IMR-90 (cell line): Measurements from ENCODE around the gene ZNF385B. TPM values are rescaled to one million over a fixed set of nuclear protein-coding genes. Genes with fewer than 3 reads are reported as not detected.

ENCODE experiments used
- ATAC-seq: fragments of 200-7000 bp; cut with Tn5 transposase; 2 replicates; pipeline ENCODE4 v1.9.1; 2020; ENCODE audit warnings: low read depth, mild to moderate bottlenecking, moderate library complexity
- BruUV-seq: library from RNA; stranded (reverse); fragments of 400-500 nt; replicated peaks from 2 replicates; lab custom pipeline; 2021; lab: Mats Ljungman, UMichigan
- CTCF ChIA-PET: fragments of 300-600 bp; formaldehyde crosslinking; extraction: SDS; loops from one replicate; lab custom pipeline; 2021; ENCODE audit warnings: antibody characterized with exemption; lab: Yijun Ruan, JAX
- POLR2A ChIA-PET: fragments of 300-600 bp; sonication (Branson Sonifier 250); formaldehyde crosslinking; loops from one replicate; lab custom pipeline; 2022; ENCODE audit warnings: antibody characterized with exemption; ENCODE audit not compliant: unreplicated experiment; lab: Charles Lee
- DNase-seq: peaks from one replicate; pipeline ENCODE4 v3.0.0; 2013
- H2AFZ ChIP-seq: replicated peaks from 2 replicates; pipeline ENCODE3; 2013; ENCODE audit warnings: low read length, mild to moderate bottlenecking; ENCODE audit not compliant: poor library complexity
- H2AK5ac ChIP-seq: 2 replicates; pipeline ENCODE4 v1.6.1; 2013; ENCODE audit warnings: low read depth, low read length, inconsistent platforms
- H2AK9ac ChIP-seq: replicated peaks from 2 replicates; pipeline ENCODE3; 2013; ENCODE audit warnings: mild to moderate bottlenecking, low read depth, low read length, moderate library complexity; ENCODE audit not compliant: poor library complexity
- H2BK120ac ChIP-seq: 2 replicates; pipeline ENCODE4 v1.6.1; 2013; ENCODE audit warnings: low read depth, low read length, inconsistent platforms
- H2BK15ac ChIP-seq: 3 replicates; pipeline ENCODE4 v1.6.1; 2013; ENCODE audit warnings: low read depth, low read length, inconsistent platforms
- H2BK20ac ChIP-seq: 2 replicates; pipeline ENCODE4 v1.6.1; 2013; ENCODE audit warnings: low read depth, mild to moderate bottlenecking, inconsistent platforms, low read length, moderate library complexity
- H2BK5ac ChIP-seq: 2 replicates; pipeline ENCODE4 v1.6.1; 2013; ENCODE audit warnings: mild to moderate bottlenecking, low read depth, low read length, inconsistent platforms; ENCODE audit not compliant: poor library complexity, severe bottlenecking
- H3K14ac ChIP-seq: replicated peaks from 2 replicates; pipeline ENCODE4 v1.6.1; 2013; ENCODE audit warnings: low read depth, low read length, inconsistent platforms
- H3K18ac ChIP-seq: 2 replicates; pipeline ENCODE4 v1.6.1; 2013; ENCODE audit warnings: low read depth, low read length, control low read depth
- H3K23ac ChIP-seq: 2 replicates; pipeline ENCODE4 v1.6.1; 2013; ENCODE audit warnings: low read depth, low read length, inconsistent platforms
- H3K27ac ChIP-seq: 2 replicates; pipeline ENCODE4 v1.5.1; 2013; ENCODE audit warnings: mild to moderate bottlenecking, control low read depth, low read length; ENCODE audit not compliant: insufficient read depth
- H3K27me3 ChIP-seq: 2 replicates; pipeline ENCODE4 v1.6.1; 2013; ENCODE audit warnings: low read length; ENCODE audit not compliant: control insufficient read depth, insufficient read depth
- H3K36me3 ChIP-seq: 2 replicates; pipeline ENCODE4 v1.6.1; 2013; ENCODE audit warnings: low read length, mixed read lengths; ENCODE audit not compliant: control insufficient read depth, insufficient read depth
- H3K4ac ChIP-seq: 2 replicates; pipeline ENCODE4 v1.6.1; 2013; ENCODE audit warnings: low read depth, low read length, inconsistent platforms
- H3K4me1 ChIP-seq: 2 replicates; pipeline ENCODE4 v1.6.1; 2013; ENCODE audit warnings: low read length, mixed read lengths; ENCODE audit not compliant: control insufficient read depth, insufficient read depth
- H3K4me2 ChIP-seq: 2 replicates; pipeline ENCODE4 v1.6.1; 2013; ENCODE audit warnings: low read depth, mild to moderate bottlenecking, control low read depth, low read length, moderate library complexity
- H3K4me3 ChIP-seq: 2 replicates; pipeline ENCODE4 v1.5.1; 2013; ENCODE audit warnings: low read depth, mild to moderate bottlenecking, control low read depth, low read length, moderate library complexity; ENCODE audit not compliant: insufficient read depth
- H3K56ac ChIP-seq: 2 replicates; pipeline ENCODE4 v1.6.1; 2013; ENCODE audit warnings: low read length, inconsistent platforms; ENCODE audit not compliant: insufficient read depth; ENCODE audit errors: extremely low read depth
- H3K79me1 ChIP-seq, 2 experiments: 2 replicates each; pipeline ENCODE4 v1.6.1; 2013; ENCODE audit warnings: low read length in 2 of 2, inconsistent platforms in 1 of 2, low read depth in 1 of 2
- H3K9ac ChIP-seq: 2 replicates; pipeline ENCODE4 v1.6.1; 2013; ENCODE audit warnings: low read depth, low read length, control low read depth
- H3K9me1 ChIP-seq: 2 replicates; pipeline ENCODE4 v1.6.1; 2013; ENCODE audit warnings: low read length, inconsistent platforms; ENCODE audit not compliant: insufficient read depth
- H3K9me3 ChIP-seq: 2 replicates; pipeline ENCODE4 v1.6.1; 2013; ENCODE audit warnings: low read length; ENCODE audit not compliant: control insufficient read depth, insufficient read depth
- H4K20me1 ChIP-seq: 2 replicates; pipeline ENCODE4 v1.6.1; 2013; ENCODE audit warnings: low read length, inconsistent platforms; ENCODE audit not compliant: insufficient read depth
- H4K5ac ChIP-seq: 2 replicates; pipeline ENCODE4 v1.6.1; 2013; ENCODE audit warnings: mild to moderate bottlenecking, low read depth, low read length, control low read depth
- H4K8ac ChIP-seq, 2 experiments: 2 replicates each; pipeline ENCODE4 v1.6.1; 2013; ENCODE audit warnings: low read depth in 2 of 2, low read length in 2 of 2, control low read depth in 1 of 2, inconsistent platforms in 1 of 2
- H4K91ac ChIP-seq: 2 replicates; pipeline ENCODE4 v1.6.1; 2013; ENCODE audit warnings: low read depth, low read length, inconsistent platforms; ENCODE audit not compliant: insufficient read depth
- BHLHE40 ChIP-seq: fragments of 150-350 bp; IDR thresholded peaks from 2 replicates; pipeline ENCODE4 v1.6.1; 2016; ENCODE audit warnings: mild to moderate bottlenecking, low read depth, low read length
- CEBPB ChIP-seq: IDR thresholded peaks from 2 replicates; pipeline ENCODE4 v1.6.1; 2012; ENCODE audit warnings: low read depth, low read length, improper control_type of control experiment
- FOS ChIP-seq: fragments of 150-350 bp; IDR thresholded peaks from 2 replicates; pipeline ENCODE4 v1.6.1; 2016; ENCODE audit warnings: low read depth, low read length
- POLR2A ChIP-seq: IDR thresholded peaks from 2 replicates; pipeline ENCODE4 v1.6.1; 2012; ENCODE audit warnings: mild to moderate bottlenecking, low read depth, low read length
- RAD21 ChIP-seq: IDR thresholded peaks from 2 replicates; pipeline ENCODE4 v1.6.1; 2012; ENCODE audit warnings: low read length, improper control_type of control experiment
- WGBS, 2 experiments: methylation state at CpG; one replicate each; pipeline versions ENCODE4 v1.1.5 to v1.1.7; 2013; ENCODE audit warnings: missing lambda C conversion rate in 2 of 2; ENCODE audit not compliant: insufficient read length in 1 of 2; ENCODE audit errors: extremely low coverage in 2 of 2; 5-methylcytosine and 5-hydroxymethylcytosine counted together
- dilution Hi-C: fragments of 300-500 bp; cut with HindIII; formaldehyde crosslinking; loops from one replicate; pipeline ENCODE4 v1.14.3; 2018; ENCODE audit warnings: low sequenced_read_pairs; ENCODE audit not compliant: unreplicated experiment
- in situ Hi-C: fragments of 300-500 bp; cut with MboI; formaldehyde crosslinking; loops from 3 replicates; pipeline ENCODE4 v1.14.3; 2019; ENCODE audit warnings: low sequenced_read_pairs, inconsistent platforms, mixed read lengths
- intact Hi-C: fragments of 100-400 bp; cut with micrococcal nuclease; formaldehyde crosslinking; loops from 2 replicates; pipeline ENCODE4 v1.10.0; 2022
- polyA plus RNA-seq, 3 experiments: library from polyadenylated mRNA; depleted of rRNA; stranded (reverse); fragments of >200 nt; gene quantifications; 2 replicates each; pipeline ENCODE4 v1.2.3, GENCODE V29; 2012; ENCODE audit warnings: low replicate concordance in 1 of 3
- total RNA-seq: library from RNA; depleted of rRNA; stranded (reverse); fragments of >200 nt; gene quantifications from 2 replicates; pipeline ENCODE4 v1.2.3, GENCODE V29; 2012
- TF ChIP-seq, protein P1 (sequence below): conservative IDR thresholded peaks from 2 replicates; pipeline ENCODE4 v1.5.1; 2012; ENCODE audit warnings: mild to moderate bottlenecking, low read depth, low read length, improper control_type of control experiment

ZNF385B gene
- total and polyA plus RNA-seq, 2 of the 4 experiments (the other 2 are of a cell fraction), result not detected

DNA sequence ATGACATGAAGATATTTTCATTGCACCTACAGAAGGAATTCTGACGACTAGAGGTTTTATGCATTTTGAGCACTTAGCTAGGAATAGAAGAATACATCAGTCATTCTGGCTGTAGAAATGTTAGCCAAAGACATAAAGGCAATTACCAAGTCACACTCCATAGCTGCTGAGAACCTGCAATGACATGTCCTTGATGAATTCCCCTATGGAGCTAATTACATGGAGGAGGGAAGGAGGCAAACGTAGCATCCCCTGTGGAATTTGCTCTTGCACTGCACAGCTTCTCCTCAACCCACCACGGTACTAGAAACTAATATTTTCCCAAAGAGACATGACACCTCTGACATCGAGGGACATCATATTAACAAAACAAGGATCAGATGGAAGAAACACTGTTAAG is 422.8 kb downstream of the ZNF385B start:
- WGBS, 2 experiments, result no CpG with 5 or more reads among the region's 4 CpGs
- Histone ChIP-seq H2BK120ac (no peak overlapping the region), H4K20me1 (no peaks in the 10 kb centered on the region), H3K9ac (no peak overlapping the region), H2AK9ac (no peak overlapping the region), H3K9me3 (no peaks in the 10 kb centered on the region), H2BK5ac (no peak overlapping the region), H3K27me3 (no peaks in the 10 kb centered on the region), H3K23ac (no peak overlapping the region), H3K18ac (no peak overlapping the region), H2BK20ac (0 out of 2 replicates have a peak overlapping the region, but pooled peaks have one; percentile 10), H3K79me1 (no peaks in the 10 kb centered on the region), H3K4me3 (no peak overlapping the region), H3K9me1 (no peaks in the 10 kb centered on the region), H4K5ac (no peak overlapping the region), H2AK5ac (no peak overlapping the region), H4K8ac (no peak overlapping the region), H2BK15ac (no peak overlapping the region), H3K36me3 (no peaks in the 10 kb centered on the region), H3K27ac (no peak overlapping the region), H2AFZ (peak overlapping the region; percentile 25), H3K14ac (no peak overlapping the region), H3K56ac (no peak overlapping the region), H4K91ac (no peak overlapping the region), H3K4ac (no peak overlapping the region), H3K4me1 (no peaks in the 10 kb centered on the region; the same call in 1 of the 2 replicates), H3K4me2 (no peak overlapping the region)
- intact Hi-C loops, result no loop called here
- CTCF ChIA-PET, result interaction anchor here (0.7 kb wide), 1 partner anchor 551 kb away, joined by 3 read pairs; no protein-coding TSS in a partner anchor
- TF ChIP-seq CEBPB (no peak), FOS (no peak), POLR2A (no peak), BHLHE40 (no peak), RAD21 (no peak)
- TF ChIP-seq, protein P1, sequence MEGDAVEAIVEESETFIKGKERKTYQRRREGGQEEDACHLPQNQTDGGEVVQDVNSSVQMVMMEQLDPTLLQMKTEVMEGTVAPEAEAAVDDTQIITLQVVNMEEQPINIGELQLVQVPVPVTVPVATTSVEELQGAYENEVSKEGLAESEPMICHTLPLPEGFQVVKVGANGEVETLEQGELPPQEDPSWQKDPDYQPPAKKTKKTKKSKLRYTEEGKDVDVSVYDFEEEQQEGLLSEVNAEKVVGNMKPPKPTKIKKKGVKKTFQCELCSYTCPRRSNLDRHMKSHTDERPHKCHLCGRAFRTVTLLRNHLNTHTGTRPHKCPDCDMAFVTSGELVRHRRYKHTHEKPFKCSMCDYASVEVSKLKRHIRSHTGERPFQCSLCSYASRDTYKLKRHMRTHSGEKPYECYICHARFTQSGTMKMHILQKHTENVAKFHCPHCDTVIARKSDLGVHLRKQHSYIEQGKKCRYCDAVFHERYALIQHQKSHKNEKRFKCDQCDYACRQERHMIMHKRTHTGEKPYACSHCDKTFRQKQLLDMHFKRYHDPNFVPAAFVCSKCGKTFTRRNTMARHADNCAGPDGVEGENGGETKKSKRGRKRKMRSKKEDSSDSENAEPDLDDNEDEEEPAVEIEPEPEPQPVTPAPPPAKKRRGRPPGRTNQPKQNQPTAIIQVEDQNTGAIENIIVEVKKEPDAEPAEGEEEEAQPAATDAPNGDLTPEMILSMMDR, result no peak
- ATAC-seq, result no peak
- in situ Hi-C loops, result no loop called here
- DNase-seq, result no peak
- POLR2A ChIA-PET, result no interaction called here
- BruUV-seq, result no TSS peak
- dilution Hi-C loops, result no loop called here
